ENCODE measurements around the gene CTNND2. TPM values are rescaled to one million over a fixed set of nuclear protein-coding genes. Genes with fewer than 3 reads are reported as not detected.

The CTNND2 gene
- total RNA-seq, 1 experiment from 2014 or later, result not detected

DNA sequence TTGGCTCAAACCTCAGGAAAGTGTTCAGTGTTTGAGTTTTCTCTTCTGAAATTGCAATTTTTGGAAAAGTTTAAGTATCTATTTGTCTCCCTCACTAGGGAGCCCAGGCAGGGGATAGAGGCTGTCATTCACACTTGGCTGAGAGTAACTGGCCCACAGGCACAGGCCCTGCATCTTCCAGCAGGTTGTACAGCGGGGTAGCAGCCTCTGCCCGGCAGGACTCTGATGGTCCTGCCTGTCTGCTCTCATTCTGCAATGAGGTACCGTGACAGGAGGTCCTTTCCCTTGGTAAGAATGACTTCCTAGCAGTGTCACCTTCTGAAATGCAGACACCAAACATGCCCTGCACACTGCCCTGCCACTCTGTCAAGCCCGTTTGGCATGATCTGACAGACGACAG, 860.4 kb downstream of the CTNND2 start:
- TF ChIP-seq, protein P1, sequence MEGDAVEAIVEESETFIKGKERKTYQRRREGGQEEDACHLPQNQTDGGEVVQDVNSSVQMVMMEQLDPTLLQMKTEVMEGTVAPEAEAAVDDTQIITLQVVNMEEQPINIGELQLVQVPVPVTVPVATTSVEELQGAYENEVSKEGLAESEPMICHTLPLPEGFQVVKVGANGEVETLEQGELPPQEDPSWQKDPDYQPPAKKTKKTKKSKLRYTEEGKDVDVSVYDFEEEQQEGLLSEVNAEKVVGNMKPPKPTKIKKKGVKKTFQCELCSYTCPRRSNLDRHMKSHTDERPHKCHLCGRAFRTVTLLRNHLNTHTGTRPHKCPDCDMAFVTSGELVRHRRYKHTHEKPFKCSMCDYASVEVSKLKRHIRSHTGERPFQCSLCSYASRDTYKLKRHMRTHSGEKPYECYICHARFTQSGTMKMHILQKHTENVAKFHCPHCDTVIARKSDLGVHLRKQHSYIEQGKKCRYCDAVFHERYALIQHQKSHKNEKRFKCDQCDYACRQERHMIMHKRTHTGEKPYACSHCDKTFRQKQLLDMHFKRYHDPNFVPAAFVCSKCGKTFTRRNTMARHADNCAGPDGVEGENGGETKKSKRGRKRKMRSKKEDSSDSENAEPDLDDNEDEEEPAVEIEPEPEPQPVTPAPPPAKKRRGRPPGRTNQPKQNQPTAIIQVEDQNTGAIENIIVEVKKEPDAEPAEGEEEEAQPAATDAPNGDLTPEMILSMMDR (conservative IDR thresholded peaks at IDR 0.05; ENCODE audit: low read depth, low read length), result no peak
- BruUV-seq (replicated peaks), result no TSS peak
- Histone ChIP-seq H3K4me3 (ENCODE audit: low read depth, low read length, poor library complexity, severe bottlenecking) (no peak overlapping the region), H3K9me3 (ENCODE audit: low read depth, low read length, poor library complexity, severe bottlenecking) (no peaks in the 10 kb centered on the region), H3K36me3 (ENCODE audit: insufficient read depth, low read length, poor library complexity, severe bottlenecking) (no peaks in the 10 kb centered on the region), H3K27ac (ENCODE audit: low read depth, low read length, poor library complexity, severe bottlenecking) (no peak overlapping the region), H3K4me1 (ENCODE audit: insufficient read depth, low read length, poor library complexity, severe bottlenecking) (no peaks in the 10 kb centered on the region), H3K27me3 (replicated peaks; ENCODE audit: insufficient read depth, low read depth, low read length, poor library complexity) (no peaks in the 10 kb centered on the region)
- DNase-seq (ENCODE audit: low spot score), result no peak
- ChIA-PET POLR2A (ENCODE audit: low non-redundant PET) (no interaction called here), CTCF (no interaction called here)
- intact Hi-C loops (cut with micrococcal nuclease; ENCODE audit: unreplicated experiment), result no loop called here

DNA sequence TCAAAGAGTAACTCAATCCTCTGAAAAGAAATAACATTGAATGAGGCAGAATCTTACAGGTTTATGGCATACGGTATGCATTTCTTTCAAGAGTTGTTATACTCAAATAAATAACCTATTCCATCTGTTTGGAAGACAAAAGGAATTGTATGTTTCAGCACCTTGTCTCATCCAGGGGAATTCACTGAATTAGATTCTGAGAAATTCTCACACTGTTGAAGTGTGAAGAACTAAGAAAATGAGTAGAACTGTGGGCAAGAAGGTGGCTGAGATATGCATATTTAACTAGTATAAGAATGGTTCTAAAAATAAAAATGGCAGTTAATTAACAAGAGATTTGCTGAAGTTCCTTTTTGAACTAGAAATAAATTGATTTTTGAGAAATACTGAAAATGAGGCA, 863.9 kb downstream of the CTNND2 start:
- Histone ChIP-seq H3K36me3 (ENCODE audit: insufficient read depth, low read length, poor library complexity, severe bottlenecking) (no peaks in the 10 kb centered on the region), H3K9me3 (ENCODE audit: low read depth, low read length, poor library complexity, severe bottlenecking) (no peaks in the 10 kb centered on the region), H3K27me3 (replicated peaks; ENCODE audit: insufficient read depth, low read depth, low read length, poor library complexity) (no peaks in the 10 kb centered on the region), H3K27ac (ENCODE audit: low read depth, low read length, poor library complexity, severe bottlenecking) (no peak overlapping the region), H3K4me3 (ENCODE audit: low read depth, low read length, poor library complexity, severe bottlenecking) (no peak overlapping the region), H3K4me1 (ENCODE audit: insufficient read depth, low read length, poor library complexity, severe bottlenecking) (no peaks in the 10 kb centered on the region)
- POLR2A ChIA-PET (ENCODE audit: low non-redundant PET), result no interaction called here
- no TSS peak for BruUV-seq (replicated peaks)
- CTCF ChIA-PET, result no interaction called here
- intact Hi-C loops (cut with micrococcal nuclease; ENCODE audit: unreplicated experiment), result no loop called here
- TF ChIP-seq, protein P1 (conservative IDR thresholded peaks at IDR 0.05; ENCODE audit: low read depth, low read length), result no peak
- TF ChIP-seq EZH2 (IDR thresholded peaks at IDR 0.05; ENCODE audit: borderline replicate concordance, low read depth, low read length, poor library complexity, severe bottlenecking), result no peak
- DNase-seq (ENCODE audit: low spot score), result no peak

GRCh38 chr5:11038772-11039171, 865.5 kb downstream of the CTNND2 start:
- no peak for DNase-seq (ENCODE audit: low spot score)
- H3K4me3 ChIP-seq (ENCODE audit: low read depth, low read length, poor library complexity, severe bottlenecking), result no peak overlapping the region
- H3K27me3 ChIP-seq (replicated peaks; ENCODE audit: insufficient read depth, low read depth, low read length, poor library complexity), result no peaks in the 10 kb centered on the region
- H3K4me1 ChIP-seq (ENCODE audit: insufficient read depth, low read length, poor library complexity, severe bottlenecking), result no peaks in the 10 kb centered on the region
- H3K9me3 ChIP-seq (ENCODE audit: low read depth, low read length, poor library complexity, severe bottlenecking), result no peaks in the 10 kb centered on the region
- intact Hi-C loops (cut with micrococcal nuclease; ENCODE audit: unreplicated experiment), result no loop called here
- BruUV-seq (replicated peaks), result no TSS peak
- no peak overlapping the region for H3K27ac ChIP-seq (ENCODE audit: low read depth, low read length, poor library complexity, severe bottlenecking)
- ChIA-PET CTCF (no interaction called here), POLR2A (ENCODE audit: low non-redundant PET) (no interaction called here)
- TF ChIP-seq, protein P1 (conservative IDR thresholded peaks at IDR 0.05; ENCODE audit: low read depth, low read length), result no peak
- no peak for TF ChIP-seq EZH2 (IDR thresholded peaks at IDR 0.05; ENCODE audit: borderline replicate concordance, low read depth, low read length, poor library complexity, severe bottlenecking)
- no peaks in the 10 kb centered on the region for H3K36me3 ChIP-seq (ENCODE audit: insufficient read depth, low read length, poor library complexity, severe bottlenecking)

Measured in A673 (cell line).